Measurements from ENCODE around the gene HSP90B1.

HSP90B1 gene

GRCh38 chr12:103930034-103930786, at the start of gene HSP90B1:
Gene HSP90B1, plus strand, starts transcription at chr12:103930410. Its CDS starts 106 bp downstream, at chr12:103930516.
- TF ChIP-seq CTCF (IDR thresholded peaks at IDR 0.05; ENCODE audit: insufficient read depth, low read depth, low read length, missing control alignments): no peak
- DNase-seq (ENCODE audit: low read depth): peak; percentile 100
- H3K4me3 ChIP-seq (ENCODE audit: low read depth, low read length): peak within 1 kb of the TSS; percentile 98

- H3K4me3 ChIP-seq (ENCODE audit: low read depth, low read length): peak overlapping the region; percentile 24; the same call in 1 of the 2 replicates
- no peak for TF ChIP-seq CTCF (IDR thresholded peaks at IDR 0.05; ENCODE audit: insufficient read depth, low read depth, low read length, missing control alignments)
- peak; percentile 46 for DNase-seq (ENCODE audit: low read depth)
Measured at GRCh38 chr12:103881261-103881660, 48.9 kb upstream of the HSP90B1 start.

GRCh38 chr12:103882861-103883596, 47.2 kb upstream of the HSP90B1 start:
- no peak overlapping the region for H3K4me3 ChIP-seq (ENCODE audit: low read depth, low read length)
- DNase-seq (ENCODE audit: low read depth): peak; percentile 73
- TF ChIP-seq CTCF (IDR thresholded peaks at IDR 0.05; ENCODE audit: insufficient read depth, low read depth, low read length, missing control alignments): no peak

GRCh38 chr12:103883908-103884307, 46.3 kb upstream of the HSP90B1 start:
- no peak overlapping the region for H3K4me3 ChIP-seq (ENCODE audit: low read depth, low read length)
- no peak for DNase-seq (ENCODE audit: low read depth)
- no peak for TF ChIP-seq CTCF (IDR thresholded peaks at IDR 0.05; ENCODE audit: insufficient read depth, low read depth, low read length, missing control alignments)

- TF ChIP-seq CTCF (IDR thresholded peaks at IDR 0.05; ENCODE audit: insufficient read depth, low read depth, low read length, missing control alignments): peak; percentile 57
- H3K4me3 ChIP-seq (ENCODE audit: low read depth, low read length): no peak overlapping the region
- peak; percentile 83 for DNase-seq (ENCODE audit: low read depth)
Measured at GRCh38 chr12:103884316-103884715, 45.9 kb upstream of the HSP90B1 start.

- DNase-seq (ENCODE audit: low read depth): peak; percentile 35
- TF ChIP-seq CTCF (IDR thresholded peaks at IDR 0.05; ENCODE audit: insufficient read depth, low read depth, low read length, missing control alignments): no peak
- H3K4me3 ChIP-seq (ENCODE audit: low read depth, low read length): no peak overlapping the region
Measured at GRCh38 chr12:103886195-103886797, 43.9 kb upstream of the HSP90B1 start.

All from GM12865 (cell line).